B cell (primary cell): Measurements from ENCODE around the gene SPSB3. TPM values are rescaled to one million over a fixed set of nuclear protein-coding genes. Genes with fewer than 3 reads are reported as not detected.

Experiments
- ATAC-seq: fragments of 200-7000 bp; cut with Tn5 transposase; one replicate; pipeline ENCODE4 v1.10.0; 2021; ENCODE audit warnings: low read depth, mild to moderate bottlenecking, moderate number of reproducible peaks, moderate library complexity
- CTCF ChIA-PET: fragments of 350-600 bp; sonication (Branson Sonifier 250); formaldehyde crosslinking; loops from one replicate; lab custom pipeline; 2021; ENCODE audit warnings: antibody characterized with exemption, inconsistent platforms; lab: Charles Lee
- POLR2A ChIA-PET: fragments of 350-600 bp; sonication (Branson Sonifier 250); formaldehyde crosslinking; loops from one replicate; lab custom pipeline; 2021; ENCODE audit warnings: antibody characterized with exemption; lab: Charles Lee
- DNase-seq: peaks from one replicate; pipeline ENCODE4 v3.0.0; 2013
- H2AFZ ChIP-seq: 2 replicates; pipeline ENCODE4 v1.6.1; 2012; ENCODE audit warnings: mild to moderate bottlenecking, low read depth, low read length; ENCODE audit not compliant: insufficient read depth, poor library complexity, severe bottlenecking
- H3K27ac ChIP-seq, 2 donors: 1 replicate in 1 of 2; 2 replicates in 1 of 2; pipeline ENCODE4 v1.5.1; 2012 to 2013; ENCODE audit warnings: low read length in 2 of 2, mild to moderate bottlenecking in 2 of 2, moderate library complexity in 1 of 2
- H3K27me3 ChIP-seq, 4 experiments: fragments of 200-600 bp in 1 of 4; sonication (generic) in 1 of 4; replicated peaks in 1 of 4; 1 replicate in 2 of 4; 2 replicates in 2 of 4; pipeline versions ENCODE4 v1.6.1 to v1.7.0; 2013 to 2016; ENCODE audit warnings: low read length in 3 of 4, mild to moderate bottlenecking in 2 of 4, mixed read lengths in 1 of 4, moderate library complexity in 1 of 4; ENCODE audit not compliant: insufficient read depth in 4 of 4, control insufficient read depth in 3 of 4; ENCODE audit errors: control extremely low read depth in 1 of 4
- H3K36me3 ChIP-seq, 2 experiments: replicated peaks in 1 of 2; 1 replicate in 1 of 2; 2 replicates in 1 of 2; pipeline versions ENCODE4 v1.6.1 to v1.7.1; 2013; ENCODE audit warnings: low read length in 1 of 2; ENCODE audit not compliant: insufficient read depth in 2 of 2, control insufficient read depth in 1 of 2; ENCODE audit errors: control extremely low read depth in 1 of 2, extremely low read depth in 1 of 2
- H3K4me1 ChIP-seq, 2 donors: fragments of 200-600 bp in 1 of 2; sonication (generic) in 1 of 2; 1 replicate in 1 of 2; 2 replicates in 1 of 2; pipeline versions ENCODE4 v1.5.1 to v1.6.1; 2013 to 2017; ENCODE audit warnings: low read length in 2 of 2; ENCODE audit not compliant: control insufficient read depth in 2 of 2, insufficient read depth in 2 of 2
- H3K4me2 ChIP-seq: replicated peaks from 2 replicates; pipeline ENCODE3; 2012; ENCODE audit warnings: mild to moderate bottlenecking, low read depth, low read length; ENCODE audit not compliant: poor library complexity, severe bottlenecking
- H3K4me3 ChIP-seq, 5 experiments: fragments of 200-600 bp in 1 of 5; sonication (generic) in 1 of 5; 1 replicate in 3 of 5; 2 replicates in 2 of 5; pipeline versions ENCODE4 v1.5.1 to v1.7.0; 2011 to 2016; ENCODE audit warnings: low read length in 4 of 5, mild to moderate bottlenecking in 4 of 5, low read depth in 2 of 5, control low read depth in 1 of 5, moderate library complexity in 1 of 5; ENCODE audit not compliant: insufficient read depth in 1 of 5; ENCODE audit errors: control extremely low read depth in 1 of 5, extremely low read depth in 1 of 5
- H3K79me2 ChIP-seq: fragments of 200-600 bp; sonication (generic); one replicate; pipeline ENCODE4 v1.6.0; 2016; ENCODE audit warnings: low read length; ENCODE audit not compliant: control insufficient read depth, insufficient read depth
- H3K9ac ChIP-seq: fragments of 200-600 bp; sonication (generic); 2 replicates; pipeline ENCODE4 v1.6.1; 2017; ENCODE audit warnings: mild to moderate bottlenecking, low read length, moderate library complexity
- H3K9me3 ChIP-seq, 3 donors: one replicate each; pipeline versions ENCODE4 v1.6.1 to v1.7.1; 2013; ENCODE audit warnings: low read length in 2 of 3; ENCODE audit not compliant: control insufficient read depth in 2 of 3, insufficient read depth in 1 of 3; ENCODE audit errors: control extremely low read depth in 1 of 3
- H4K20me1 ChIP-seq: 2 replicates; pipeline ENCODE4 v1.6.0; 2012; ENCODE audit warnings: mild to moderate bottlenecking, low read length; ENCODE audit not compliant: insufficient read depth, control insufficient read depth, poor library complexity, severe bottlenecking
- H3K27ac Mint-ChIP-seq: one replicate; pipeline ENCODE4 v1.8.0; 2021; ENCODE audit warnings: mixed read lengths
- H3K27me3 Mint-ChIP-seq: one replicate; pipeline ENCODE4 v1.8.0; 2021; ENCODE audit warnings: mixed read lengths
- H3K4me1 Mint-ChIP-seq: one replicate; pipeline ENCODE4 v1.8.0; 2021; ENCODE audit warnings: mixed read lengths
- H3K4me3 Mint-ChIP-seq: one replicate; pipeline ENCODE4 v1.8.0; 2021; ENCODE audit warnings: mixed read lengths
- H3K9me3 Mint-ChIP-seq: one replicate; pipeline ENCODE4 v1.8.0; 2022; ENCODE audit warnings: mixed read lengths; ENCODE audit not compliant: insufficient read depth
- CTCF ChIP-seq: fragments of 200-600 bp; IDR thresholded peaks from one replicate; pipeline ENCODE4 v1.8.0; 2022; ENCODE audit warnings: antibody characterized with exemption, mild to moderate bottlenecking
- EZH2 ChIP-seq: IDR thresholded peaks from 2 replicates; pipeline ENCODE4 v1.6.1; 2012; ENCODE audit warnings: borderline replicate concordance, low read depth, mild to moderate bottlenecking, moderate library complexity, low read length; ENCODE audit not compliant: insufficient read depth, poor library complexity, severe bottlenecking
- WGBS: methylation state at CpG from one replicate; pipeline ENCODE4 v1.1.5; 2013; ENCODE audit warnings: missing lambda C conversion rate; ENCODE audit not compliant: insufficient coverage; 5-methylcytosine and 5-hydroxymethylcytosine counted together
- intact Hi-C: fragments of 100-400 bp; cut with micrococcal nuclease; formaldehyde crosslinking; loops from one replicate; pipeline ENCODE4 v1.10.0; 2022
- polyA plus RNA-seq: library from polyadenylated mRNA; depleted of rRNA; stranded (reverse); fragments of >200 nt; gene quantifications from 2 replicates; pipeline ENCODE4 v1.2.3, GENCODE V29; 2012
- total RNA-seq, 2 donors: library from RNA; stranded (reverse); fragments of 120-200 nt in 1 of 2; gene quantifications; 1 replicate in 1 of 2; 2 replicates in 1 of 2; pipeline versions ENCODE4 v1.2.3 to v1.2.4, GENCODE V29; 2013 to 2022

SPSB3 gene
- total and polyA plus RNA-seq, 2 donors (not counting 1 experiment from before 2014, with no cell fraction given) = 91.2 to 264 TPM

DNA sequence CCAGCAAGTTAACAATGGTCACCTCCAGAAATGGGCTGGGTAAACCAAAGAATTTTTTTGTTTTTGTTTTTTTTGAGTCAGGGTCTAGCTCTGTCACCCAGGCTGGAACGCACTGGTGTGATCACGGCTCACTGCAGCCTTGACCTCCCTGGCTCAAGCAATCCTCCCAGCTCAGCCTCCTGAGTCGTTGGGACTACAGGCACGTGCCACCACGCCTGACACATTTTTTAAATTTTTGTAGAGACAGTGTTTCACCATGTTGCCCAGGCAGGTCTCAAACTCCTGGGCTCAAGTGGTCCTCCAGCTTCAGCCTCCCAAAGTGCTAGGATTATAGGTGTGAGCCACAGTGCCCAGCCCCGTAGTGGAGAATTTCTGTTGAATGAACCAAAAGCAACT, 1.7 kb downstream of the SPSB3 start:
- ChIA-PET CTCF (interaction anchor here (1.6 kb wide), 1 partner anchor 8 kb away, joined by 4 read pairs; the partner anchor contains the start of genes EME2 and MRPS34), POLR2A (interaction anchor here (0.6 to 0.7 kb wide), 2 partner anchors 41 to 1344 kb away, joined by 4 to 8 read pairs; no protein-coding TSS in a partner anchor)
- Mint-ChIP-seq H3K4me1 (peaks cover 24% of the 10 kb centered on the region), H3K27ac (no peak overlapping the region), H3K9me3 (no peaks in the 10 kb centered on the region), H3K4me3 (peak overlapping the region; percentile 88), H3K27me3 (no peaks in the 10 kb centered on the region)
- Histone ChIP-seq H2AFZ (no peak overlapping the region), H3K36me3 (peaks cover 0 to 26% of the 10 kb centered on the region in 2 experiments), H4K20me1 (peaks cover 76% of the 10 kb centered on the region), H3K27ac (no peak overlapping the region), H3K4me1 (peaks cover 10 to 35% of the 10 kb centered on the region in 2 donors), H3K4me3 (no peak overlapping the region), H3K9me3 (no peaks in the 10 kb centered on the region), H3K79me2 (peaks cover 50% of the 10 kb centered on the region), H3K9ac (no peak overlapping the region), H3K27me3 (no peaks in the 10 kb centered on the region), H3K4me2 (peak overlapping the region; percentile 94)
- ATAC-seq (no peak), DNase-seq (no peak)
- intact Hi-C loops = no loop called here
- 100% methylated on average over 3 of the region's 6 CpGs for WGBS
- TF ChIP-seq CTCF = no peak
- TF ChIP-seq EZH2 = no peak
